Body of pancreas (tissue), 4 donors: ENCODE data around the gene USF2.

Experiments used
- CTCF ChIP-seq, 7 experiments: fragments of 450-650 bp in 4 of 7; fragments of 200-600 bp in 3 of 7; sonication (generic) in 3 of 7; IDR thresholded peaks; one replicate each; pipeline ENCODE4 v1.5.1; 2016 to 2019; ENCODE audit warnings: antibody characterized with exemption in 7 of 7
- POLR2A ChIP-seq, 3 donors: fragments of 450-650 bp; IDR thresholded peaks; one replicate each; pipeline ENCODE4 v1.6.1; 2016; ENCODE audit warnings: antibody characterized with exemption in 3 of 3, mild to moderate bottlenecking in 2 of 3

GRCh38 chr19:35276706-35277281 is 8.0 kb downstream of the USF2 start:
- TF ChIP-seq POLR2A (IDR thresholded peaks at IDR 0.05) (no peak), CTCF (IDR thresholded peaks at IDR 0.05) (no peak)
